ENCODE measurements around the gene CEP72.

DNA sequence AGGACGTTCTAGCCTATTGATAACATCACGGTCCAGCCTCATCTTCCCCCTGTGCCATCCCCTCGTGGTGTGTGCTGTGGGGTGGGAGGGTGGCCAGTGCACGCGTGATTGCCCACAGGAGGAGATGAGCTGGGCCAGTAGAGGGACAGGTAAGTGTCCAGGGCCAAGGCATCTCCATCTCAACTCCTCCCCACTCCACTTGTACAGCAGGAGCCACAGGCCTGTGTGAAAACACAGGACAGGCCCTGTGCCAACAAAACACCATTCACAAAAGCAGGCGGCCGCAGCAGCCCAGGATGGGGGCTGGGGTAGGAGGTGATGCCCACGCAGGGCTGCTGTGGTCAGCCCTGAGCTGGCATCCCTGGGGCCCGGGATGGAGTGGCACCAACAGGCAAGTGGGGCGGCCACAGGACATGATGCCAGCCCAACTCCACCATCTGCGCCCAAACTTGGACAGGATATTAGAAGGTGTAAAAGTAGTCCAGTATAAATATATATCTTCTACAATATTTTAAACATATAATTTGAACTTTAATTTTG lies 48.4 kb downstream of the CEP72 start:
- TF ChIP-seq POLR2A (IDR thresholded peaks at IDR 0.05) (no peak), POLR2AphosphoS5 (IDR thresholded peaks at IDR 0.05) (no peak)
- TF ChIP-seq, protein P1, sequence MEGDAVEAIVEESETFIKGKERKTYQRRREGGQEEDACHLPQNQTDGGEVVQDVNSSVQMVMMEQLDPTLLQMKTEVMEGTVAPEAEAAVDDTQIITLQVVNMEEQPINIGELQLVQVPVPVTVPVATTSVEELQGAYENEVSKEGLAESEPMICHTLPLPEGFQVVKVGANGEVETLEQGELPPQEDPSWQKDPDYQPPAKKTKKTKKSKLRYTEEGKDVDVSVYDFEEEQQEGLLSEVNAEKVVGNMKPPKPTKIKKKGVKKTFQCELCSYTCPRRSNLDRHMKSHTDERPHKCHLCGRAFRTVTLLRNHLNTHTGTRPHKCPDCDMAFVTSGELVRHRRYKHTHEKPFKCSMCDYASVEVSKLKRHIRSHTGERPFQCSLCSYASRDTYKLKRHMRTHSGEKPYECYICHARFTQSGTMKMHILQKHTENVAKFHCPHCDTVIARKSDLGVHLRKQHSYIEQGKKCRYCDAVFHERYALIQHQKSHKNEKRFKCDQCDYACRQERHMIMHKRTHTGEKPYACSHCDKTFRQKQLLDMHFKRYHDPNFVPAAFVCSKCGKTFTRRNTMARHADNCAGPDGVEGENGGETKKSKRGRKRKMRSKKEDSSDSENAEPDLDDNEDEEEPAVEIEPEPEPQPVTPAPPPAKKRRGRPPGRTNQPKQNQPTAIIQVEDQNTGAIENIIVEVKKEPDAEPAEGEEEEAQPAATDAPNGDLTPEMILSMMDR (IDR thresholded peaks at IDR 0.05) = no peak

Measured in breast epithelium (tissue), 3 donors.